GM12801 (cell line): ENCODE data around the gene GRAMD1A.

Experiments used
- TF ChIP-seq, protein P1 (sequence below): IDR thresholded peaks from one replicate; pipeline ENCODE4 v1.5.1; 2011; ENCODE audit warnings: control low read depth; ENCODE audit not compliant: insufficient read length; ENCODE audit errors: extremely low read depth

GRAMD1A gene

DNA sequence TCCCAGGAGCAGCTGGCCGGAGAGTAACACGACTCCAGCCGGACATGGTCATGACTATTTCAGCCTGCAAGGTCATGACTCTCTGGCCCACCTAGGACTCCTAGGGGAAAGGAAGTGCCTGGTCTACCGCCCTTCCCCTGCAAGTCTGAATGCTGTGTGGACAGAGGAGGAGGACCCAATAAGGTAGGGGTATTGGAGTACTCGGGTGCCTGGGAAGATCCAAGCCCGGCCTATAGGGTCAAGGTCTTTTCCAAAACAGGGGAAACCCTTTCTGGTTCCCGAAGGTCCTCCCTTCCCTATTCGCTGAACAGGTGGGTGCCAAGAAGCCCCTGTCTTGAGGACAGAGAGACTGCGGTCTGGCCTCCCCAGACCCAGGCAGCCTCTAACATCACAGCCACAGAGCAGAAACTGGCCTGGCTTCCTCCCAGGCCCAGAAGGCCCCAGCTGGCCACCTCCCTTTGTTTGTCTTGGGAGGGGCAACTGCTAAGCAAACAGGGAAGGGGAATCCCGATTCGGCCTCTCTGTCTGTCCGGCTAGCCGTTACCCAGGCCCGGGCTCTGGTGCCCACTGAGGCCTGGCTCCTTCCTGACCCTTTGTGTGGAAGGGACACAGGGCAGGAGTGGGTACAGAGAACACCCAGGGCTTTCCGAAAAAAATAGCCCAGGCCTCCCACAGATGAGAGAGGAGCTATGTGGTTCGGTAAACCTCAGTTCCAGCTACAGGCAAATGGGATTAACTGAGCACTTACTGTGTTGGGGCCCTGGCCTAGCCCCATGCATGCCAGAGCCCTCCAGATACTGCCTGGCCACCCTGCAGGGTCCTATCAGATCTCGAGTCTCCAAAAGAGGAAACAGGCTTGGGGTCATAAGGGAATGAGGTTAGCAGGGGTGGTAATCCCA, 5.2 kb upstream of the GRAMD1A start:
- TF ChIP-seq, protein P1, sequence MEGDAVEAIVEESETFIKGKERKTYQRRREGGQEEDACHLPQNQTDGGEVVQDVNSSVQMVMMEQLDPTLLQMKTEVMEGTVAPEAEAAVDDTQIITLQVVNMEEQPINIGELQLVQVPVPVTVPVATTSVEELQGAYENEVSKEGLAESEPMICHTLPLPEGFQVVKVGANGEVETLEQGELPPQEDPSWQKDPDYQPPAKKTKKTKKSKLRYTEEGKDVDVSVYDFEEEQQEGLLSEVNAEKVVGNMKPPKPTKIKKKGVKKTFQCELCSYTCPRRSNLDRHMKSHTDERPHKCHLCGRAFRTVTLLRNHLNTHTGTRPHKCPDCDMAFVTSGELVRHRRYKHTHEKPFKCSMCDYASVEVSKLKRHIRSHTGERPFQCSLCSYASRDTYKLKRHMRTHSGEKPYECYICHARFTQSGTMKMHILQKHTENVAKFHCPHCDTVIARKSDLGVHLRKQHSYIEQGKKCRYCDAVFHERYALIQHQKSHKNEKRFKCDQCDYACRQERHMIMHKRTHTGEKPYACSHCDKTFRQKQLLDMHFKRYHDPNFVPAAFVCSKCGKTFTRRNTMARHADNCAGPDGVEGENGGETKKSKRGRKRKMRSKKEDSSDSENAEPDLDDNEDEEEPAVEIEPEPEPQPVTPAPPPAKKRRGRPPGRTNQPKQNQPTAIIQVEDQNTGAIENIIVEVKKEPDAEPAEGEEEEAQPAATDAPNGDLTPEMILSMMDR, result no peak

DNA sequence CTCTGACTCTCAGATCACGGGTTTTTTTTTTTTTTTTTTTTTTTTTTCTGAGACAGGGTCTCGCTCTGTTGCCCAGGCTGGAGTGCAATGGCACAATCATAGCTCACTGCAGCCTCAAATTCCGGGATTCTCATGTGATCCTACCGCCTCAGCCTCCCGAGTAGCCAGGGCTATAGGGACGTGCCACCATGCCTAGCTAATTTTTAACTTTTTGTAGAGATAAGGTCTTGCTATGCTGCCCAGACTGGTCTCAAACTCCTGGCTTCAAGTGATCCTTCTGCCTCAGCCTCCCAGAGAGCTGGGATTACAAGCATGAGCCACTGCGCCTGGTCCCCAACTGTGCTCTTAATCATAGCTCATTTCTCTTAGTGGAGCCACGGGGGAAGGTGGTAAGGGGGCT, 4.6 kb upstream of the GRAMD1A start:
- TF ChIP-seq, protein P1, result no peak

DNA sequence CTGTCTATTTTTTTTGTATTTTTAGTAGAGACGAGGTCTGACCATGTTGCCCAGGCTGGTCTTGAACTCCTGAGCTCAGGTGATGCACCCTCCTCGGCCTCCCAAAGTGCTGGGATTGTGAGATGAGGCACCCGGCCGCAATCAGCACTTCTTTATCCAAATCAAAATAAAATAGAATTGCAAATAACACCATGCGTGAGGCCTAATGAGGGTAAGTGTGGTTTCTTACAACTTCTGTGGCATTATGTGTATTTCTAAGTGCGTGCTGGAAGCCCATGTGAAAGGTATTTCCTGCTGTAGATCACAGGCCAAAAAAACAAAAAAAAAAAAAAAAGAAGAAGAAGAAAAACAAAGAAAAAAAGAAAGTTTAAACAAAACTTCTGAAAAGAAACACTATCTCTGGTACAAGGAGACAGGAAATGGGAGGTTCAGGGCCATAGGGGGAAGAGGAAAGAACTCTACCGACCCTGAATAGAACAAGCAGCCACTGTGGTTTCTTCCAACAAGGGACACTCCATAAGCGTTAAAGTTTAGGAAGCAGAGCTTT, 3.0 kb upstream of the GRAMD1A start:
- TF ChIP-seq, protein P1, result no peak

DNA sequence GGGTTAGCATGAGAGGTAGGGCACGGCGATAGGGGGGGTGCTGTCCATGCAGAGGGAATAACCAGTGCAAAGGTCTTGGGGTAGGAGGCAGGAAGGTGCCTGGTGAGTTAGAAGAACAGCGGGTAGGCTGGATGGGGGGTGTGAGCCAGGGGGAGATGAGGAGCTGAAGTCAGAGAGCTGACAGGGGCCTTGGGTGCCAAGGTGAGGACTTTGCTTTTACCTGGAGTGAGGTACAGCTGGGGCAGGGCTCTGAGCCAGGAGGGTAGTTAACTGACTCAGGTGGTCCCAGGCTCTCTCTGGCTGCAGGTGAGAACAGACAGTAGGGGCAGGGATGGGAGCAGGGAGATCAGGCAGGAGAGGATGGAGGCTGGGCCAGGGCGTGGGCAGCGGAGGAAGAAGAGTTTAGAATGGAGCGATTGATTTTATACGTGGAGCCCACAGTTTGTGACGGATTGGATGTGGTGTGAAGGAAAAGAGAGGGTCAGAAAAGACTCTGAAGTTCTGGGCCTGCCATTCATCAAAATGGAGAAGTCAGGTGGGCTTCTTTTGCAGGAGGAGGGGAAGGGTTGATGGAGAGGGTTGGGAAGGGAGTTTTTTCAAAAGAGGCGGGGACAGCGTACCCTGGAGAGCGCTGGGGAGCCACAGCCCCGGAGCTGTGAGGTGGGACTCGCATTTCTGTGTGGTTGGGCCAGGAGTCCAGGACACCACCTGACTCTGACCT, 1.2 kb upstream of the GRAMD1A start:
- TF ChIP-seq, protein P1, result no peak

DNA sequence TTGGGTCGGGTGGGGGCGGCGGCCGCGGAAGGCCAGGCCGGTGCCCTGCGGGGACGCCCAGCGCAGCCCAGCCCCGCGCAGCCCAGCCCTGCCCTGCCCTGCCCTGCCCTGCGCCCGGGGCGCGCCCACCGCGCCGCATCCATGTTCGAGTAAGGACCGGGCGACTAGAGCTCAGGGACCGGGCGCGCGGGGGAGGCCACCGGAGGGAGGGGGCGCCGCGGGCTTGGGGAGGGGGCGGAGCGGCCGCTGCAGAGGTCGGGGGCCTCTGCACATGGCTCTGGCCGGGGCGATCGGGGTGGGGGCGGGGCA, 169 bp downstream of the GRAMD1A start:
- TF ChIP-seq, protein P1, result no peak

DNA sequence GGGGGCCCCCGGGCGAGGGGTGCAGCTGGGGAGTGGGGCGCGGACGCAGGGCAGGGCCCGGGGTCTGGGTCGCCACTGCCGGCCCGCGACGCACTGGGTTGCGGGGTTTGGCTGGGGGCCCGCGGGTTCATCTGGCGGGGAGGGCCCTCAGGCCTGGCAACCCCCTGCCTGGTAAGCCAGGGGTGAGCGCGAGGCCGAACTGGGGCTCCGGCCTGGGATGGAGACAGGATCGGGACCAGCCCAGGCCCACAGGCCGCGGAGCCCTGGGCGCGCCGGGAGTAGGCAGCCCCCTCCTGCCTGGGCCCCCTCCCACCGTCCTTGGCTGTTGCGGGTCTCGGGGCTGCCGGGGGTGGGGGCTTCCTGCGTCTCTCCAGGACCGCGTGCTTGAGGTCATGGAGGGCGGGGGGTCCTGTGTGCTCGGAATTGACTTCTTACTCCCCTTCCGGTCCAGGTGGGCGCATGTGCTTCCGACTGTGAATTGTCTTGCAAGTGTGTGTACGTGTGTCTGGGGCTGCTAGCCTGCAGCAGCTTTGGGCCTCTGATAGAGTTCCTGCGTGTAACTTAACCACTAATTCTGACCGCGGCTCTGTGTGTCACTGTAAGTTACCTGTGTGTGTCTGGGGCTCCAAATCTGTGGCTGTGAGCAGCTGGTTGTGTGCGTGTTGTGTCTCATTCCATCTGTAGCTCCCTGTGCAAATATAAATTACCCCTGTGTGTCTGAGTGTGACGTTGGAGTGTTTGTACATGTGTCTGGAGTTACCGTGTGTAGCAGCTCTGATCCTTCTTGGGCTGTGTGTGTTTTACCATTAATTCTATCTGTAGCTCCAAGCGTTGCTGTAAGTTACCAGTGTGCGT, 751 bp downstream of the GRAMD1A start:
- TF ChIP-seq, protein P1, result no peak

DNA sequence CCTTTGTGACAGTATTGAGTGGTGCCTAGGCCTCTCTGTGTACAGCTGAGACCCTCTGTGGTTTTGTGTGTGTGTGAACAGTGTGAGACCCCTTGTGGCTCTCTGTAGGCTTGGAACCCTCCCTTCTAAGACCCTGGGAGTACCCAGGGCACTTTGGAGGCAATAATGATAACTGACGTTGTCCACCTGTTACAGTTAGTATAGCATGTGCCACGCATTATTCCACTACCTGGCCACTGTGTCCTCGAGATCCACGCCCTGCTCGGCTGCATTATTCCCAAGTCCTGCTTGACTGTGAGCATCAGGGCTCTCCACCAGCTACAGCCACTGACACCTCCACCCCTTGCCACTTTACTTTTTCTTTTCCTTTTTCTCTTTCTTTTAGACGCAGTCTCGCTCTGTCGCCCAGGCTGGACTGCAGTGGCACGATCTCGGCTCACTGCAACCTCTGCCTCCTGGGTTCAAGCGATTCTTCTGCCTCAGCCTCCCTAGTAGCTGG, 2.0 kb downstream of the GRAMD1A start:
- TF ChIP-seq, protein P1, result no peak
